ENCODE measurements around the gene PXDN.

Gene PXDN

DNA sequence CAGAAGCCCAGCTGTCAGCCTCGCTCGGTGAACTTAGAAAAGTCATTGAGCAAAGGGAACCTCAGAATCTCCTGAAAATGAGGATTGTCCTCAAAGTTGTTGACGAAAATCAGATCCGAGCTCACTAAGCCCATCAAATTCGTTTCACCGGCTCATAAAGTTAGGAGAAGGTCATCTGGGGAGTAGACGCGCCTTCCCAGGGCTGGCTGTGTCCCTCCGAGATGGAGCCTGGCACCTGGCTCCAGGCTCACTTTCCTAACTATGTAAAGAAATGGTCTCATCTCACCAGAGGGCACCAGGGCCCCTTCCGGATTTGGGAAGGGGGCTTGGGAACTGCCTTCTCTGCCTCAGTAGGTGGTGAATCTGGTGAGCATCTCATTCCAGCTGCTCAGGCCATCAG, 145.5 kb downstream of the PXDN start (continued):
- TF ChIP-seq CSRNP3 (CRISPR knock-in tag; IDR thresholded peaks at IDR 0.05) (no peak), ZNF565 (CRISPR knock-in tag; conservative IDR thresholded peaks at IDR 0.05; ENCODE audit: low read depth) (no peak), ESRRG (CRISPR knock-in tag; IDR thresholded peaks at IDR 0.05) (no peak), RARB (CRISPR knock-in tag; IDR thresholded peaks at IDR 0.05) (no peak), TCF4 (CRISPR knock-in tag; IDR thresholded peaks at IDR 0.05; ENCODE audit: borderline replicate concordance) (no peak), CSDC2 (CRISPR knock-in tag; IDR thresholded peaks at IDR 0.05) (no peak), BACH2 (CRISPR knock-in tag; IDR thresholded peaks at IDR 0.05; ENCODE audit: borderline replicate concordance) (no peak)

DNA sequence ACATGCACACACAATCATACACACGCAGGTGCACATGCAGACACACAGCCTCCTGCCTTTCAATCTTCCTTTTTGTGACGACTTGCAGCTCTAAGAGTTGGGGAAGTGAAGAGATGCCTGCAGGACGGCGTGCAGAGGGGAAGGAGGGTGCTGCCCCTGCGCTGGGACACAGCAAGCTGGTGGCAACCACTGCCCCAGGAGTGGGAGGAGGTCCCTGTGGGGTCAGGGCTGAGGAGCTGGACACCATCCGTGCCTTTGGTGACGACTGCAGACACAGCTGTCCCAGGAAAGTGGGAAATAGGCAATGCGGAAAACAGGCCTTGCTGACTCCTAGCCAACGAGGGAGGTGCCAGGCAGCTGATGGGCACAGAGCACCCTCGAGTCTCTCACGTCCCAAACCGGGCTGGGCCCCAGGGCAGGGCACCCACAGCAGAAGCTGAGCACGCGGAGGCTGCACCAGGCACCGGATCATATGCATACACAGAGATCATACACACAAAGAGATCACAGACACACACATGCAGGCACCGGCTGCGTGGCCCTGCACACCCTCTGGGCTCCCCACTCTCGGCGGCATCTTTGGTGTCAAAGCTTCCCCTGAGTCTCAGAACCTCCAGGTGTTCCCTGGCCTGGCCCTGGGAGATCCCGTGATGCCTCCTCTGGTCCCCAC, 146.1 kb downstream of the PXDN start:
- ATAC-seq: no peak
- TF ChIP-seq BACH2 (CRISPR knock-in tag; IDR thresholded peaks at IDR 0.05; ENCODE audit: borderline replicate concordance) (no peak), ZNF565 (CRISPR knock-in tag; conservative IDR thresholded peaks at IDR 0.05; ENCODE audit: low read depth) (no peak), ARNTL (CRISPR knock-in tag; IDR thresholded peaks at IDR 0.05; ENCODE audit: borderline replicate concordance, low read depth) (no peak), TCF4 (CRISPR knock-in tag; IDR thresholded peaks at IDR 0.05; ENCODE audit: borderline replicate concordance) (no peak), CSDC2 (CRISPR knock-in tag; IDR thresholded peaks at IDR 0.05) (no peak), OSR1 (CRISPR knock-in tag; IDR thresholded peaks at IDR 0.05) (no peak), ZNF70 (CRISPR knock-in tag; IDR thresholded peaks at IDR 0.05) (no peak), POU6F1 (CRISPR knock-in tag; IDR thresholded peaks at IDR 0.05; ENCODE audit: borderline replicate concordance, low read depth) (no peak), ESRRG (CRISPR knock-in tag; IDR thresholded peaks at IDR 0.05) (no peak), GLIS3 (CRISPR knock-in tag; IDR thresholded peaks at IDR 0.05) (no peak), ZFP30 (CRISPR knock-in tag; IDR thresholded peaks at IDR 0.05) (no peak)

DNA sequence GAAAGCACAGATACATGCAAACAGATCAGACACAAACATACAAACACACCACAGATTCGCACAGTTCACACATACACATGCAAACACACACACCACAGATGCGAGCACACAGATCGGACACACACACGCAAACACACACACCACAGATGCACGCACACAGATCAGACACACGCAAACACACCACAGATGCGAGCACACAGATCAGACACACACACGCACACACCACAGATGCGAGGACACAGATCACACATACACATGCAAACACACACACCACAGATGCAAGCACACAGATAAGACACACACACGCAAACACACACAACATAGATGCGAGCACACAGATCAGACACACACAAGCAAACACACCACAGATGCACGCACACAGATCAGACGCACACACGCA, 149.0 kb downstream of the PXDN start:
- no peak for ATAC-seq
- TF ChIP-seq ZFP3 (CRISPR knock-in tag; IDR thresholded peaks at IDR 0.05): no peak
- TF ChIP-seq GLIS3 (CRISPR knock-in tag; IDR thresholded peaks at IDR 0.05): no peak
- TF ChIP-seq ZNF70 (CRISPR knock-in tag; IDR thresholded peaks at IDR 0.05): no peak
- TF ChIP-seq RARB (CRISPR knock-in tag; IDR thresholded peaks at IDR 0.05): no peak
- no peak for TF ChIP-seq ISL1 (CRISPR knock-in tag; IDR thresholded peaks at IDR 0.05)
- TF ChIP-seq CREB5 (CRISPR knock-in tag; IDR thresholded peaks at IDR 0.05; ENCODE audit: low read depth): no peak
- TF ChIP-seq SNAI2 (CRISPR knock-in tag; IDR thresholded peaks at IDR 0.05): no peak
- no peak for TF ChIP-seq ZC3H10 (CRISPR knock-in tag; IDR thresholded peaks at IDR 0.05)
- no peak for TF ChIP-seq OSR1 (CRISPR knock-in tag; IDR thresholded peaks at IDR 0.05)
- TF ChIP-seq CSRNP3 (CRISPR knock-in tag; IDR thresholded peaks at IDR 0.05): no peak
- TF ChIP-seq POU6F1 (CRISPR knock-in tag; IDR thresholded peaks at IDR 0.05; ENCODE audit: borderline replicate concordance, low read depth): no peak
- TF ChIP-seq ARNTL (CRISPR knock-in tag; IDR thresholded peaks at IDR 0.05; ENCODE audit: borderline replicate concordance, low read depth): no peak
- no peak for TF ChIP-seq BACH2 (CRISPR knock-in tag; IDR thresholded peaks at IDR 0.05; ENCODE audit: borderline replicate concordance)
- TF ChIP-seq CSDC2 (CRISPR knock-in tag; IDR thresholded peaks at IDR 0.05): no peak
- TF ChIP-seq, protein P1, sequence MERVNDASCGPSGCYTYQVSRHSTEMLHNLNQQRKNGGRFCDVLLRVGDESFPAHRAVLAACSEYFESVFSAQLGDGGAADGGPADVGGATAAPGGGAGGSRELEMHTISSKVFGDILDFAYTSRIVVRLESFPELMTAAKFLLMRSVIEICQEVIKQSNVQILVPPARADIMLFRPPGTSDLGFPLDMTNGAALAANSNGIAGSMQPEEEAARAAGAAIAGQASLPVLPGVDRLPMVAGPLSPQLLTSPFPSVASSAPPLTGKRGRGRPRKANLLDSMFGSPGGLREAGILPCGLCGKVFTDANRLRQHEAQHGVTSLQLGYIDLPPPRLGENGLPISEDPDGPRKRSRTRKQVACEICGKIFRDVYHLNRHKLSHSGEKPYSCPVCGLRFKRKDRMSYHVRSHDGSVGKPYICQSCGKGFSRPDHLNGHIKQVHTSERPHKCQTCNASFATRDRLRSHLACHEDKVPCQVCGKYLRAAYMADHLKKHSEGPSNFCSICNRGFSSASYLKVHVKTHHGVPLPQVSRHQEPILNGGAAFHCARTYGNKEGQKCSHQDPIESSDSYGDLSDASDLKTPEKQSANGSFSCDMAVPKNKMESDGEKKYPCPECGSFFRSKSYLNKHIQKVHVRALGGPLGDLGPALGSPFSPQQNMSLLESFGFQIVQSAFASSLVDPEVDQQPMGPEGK (CRISPR knock-in tag; IDR thresholded peaks at IDR 0.05; ENCODE audit: borderline replicate concordance): no peak
- TF ChIP-seq TOX (CRISPR knock-in tag; IDR thresholded peaks at IDR 0.05; ENCODE audit: borderline replicate concordance): no peak
- no peak for TF ChIP-seq ZNF8 (CRISPR knock-in tag; IDR thresholded peaks at IDR 0.05)
- no peak for TF ChIP-seq TSHZ2 (CRISPR knock-in tag; IDR thresholded peaks at IDR 0.05)
- no peak for TF ChIP-seq ZNF565 (CRISPR knock-in tag; conservative IDR thresholded peaks at IDR 0.05; ENCODE audit: low read depth)
